NT2/D1 (cell line): Measurements from ENCODE around the gene SPSB2.

Source experiments
- SUZ12 ChIP-seq: IDR thresholded peaks from 2 replicates; pipeline ENCODE4 v1.6.1; 2011; ENCODE audit not compliant: insufficient read length, insufficient read depth; ENCODE audit errors: extremely low read depth
- YY1 ChIP-seq: IDR thresholded peaks from 2 replicates; pipeline ENCODE4 v1.6.1; 2011; ENCODE audit not compliant: insufficient read length, insufficient read depth
- ZNF274 ChIP-seq: IDR thresholded peaks from 2 replicates; pipeline ENCODE4 v1.6.1; 2011; ENCODE audit warnings: mild to moderate bottlenecking, low read depth, low read length

GRCh38 chr12:6890789-6891645 lies 17.9 kb upstream of the SPSB2 start:
- TF ChIP-seq ZNF274 = no peak
- TF ChIP-seq YY1 = no peak
- TF ChIP-seq SUZ12 = no peak
